ENCODE measurements around the gene ABCC2. TPM values are rescaled to one million over a fixed set of nuclear protein-coding genes. Genes with fewer than 3 reads are reported as not detected.

ABCC2 gene
- total and polyA plus RNA-seq, 9 of the 15 experiments (the other 6 are each of a cell fraction or from before 2014, with no cell fraction given) = 0.03 to 0.18 (median 0.10) TPM; not detected in 1

- Histone ChIP-seq H2AFZ (ENCODE audit: low read depth, low read length) (no peak overlapping the region), H3K27ac (ENCODE audit: extremely low read depth, low read depth, low read length) (no peak overlapping the region), H3K4me1 (replicated peaks in 1 of 2; ENCODE audit: control insufficient read depth in 2 of 2, insufficient read depth in 2 of 2, low read length in 2 of 2) (no peaks in the 10 kb centered on the region), H3K79me2 (ENCODE audit: control insufficient read depth, insufficient read depth, low read length) (no peaks in the 10 kb centered on the region), H3K4me2 (ENCODE audit: insufficient read depth, low read length) (no peak overlapping the region), H3K4me3 (no peak overlapping the region), H3K27me3 (ENCODE audit: control insufficient read depth in 2 of 2, insufficient read depth in 2 of 2, low read length in 2 of 2) (peaks cover 8 to 17% of the 10 kb centered on the region in 2 experiments; a peak in 3 of 5 replicates), H3K9me1 (ENCODE audit: control insufficient read depth, insufficient read depth, low read length) (no peaks in the 10 kb centered on the region), H4K20me1 (replicated peaks; ENCODE audit: control insufficient read depth, insufficient read depth, low read length) (no peaks in the 10 kb centered on the region), H3K9ac (ENCODE audit: insufficient read depth in 1 of 2, low read depth in 2 of 2, low read length in 2 of 2) (no peak overlapping the region), H3K36me3 (ENCODE audit: control insufficient read depth, insufficient read depth, low read length) (no peaks in the 10 kb centered on the region), H3K9me3 (replicated peaks; ENCODE audit: control insufficient read depth, insufficient read depth, low read depth, low read length) (no peaks in the 10 kb centered on the region)
- ATAC-seq = 0 out of 3 replicates have a peak, but pooled peaks have one; percentile 35
- BruUV-seq (replicated peaks) = no TSS peak
- ChIA-PET POLR2A (no interaction called here), CTCF (ENCODE audit: low intra/inter-chr PET ratio) (no interaction called here)
- FAIRE-seq = no peak
- TF ChIP-seq RAD21 (CRISPR knock-in tag; conservative IDR thresholded peaks at IDR 0.05 in 1 of 2, IDR thresholded peaks at IDR 0.05 in 1 of 2) (peak in 1 of 2 experiments; percentile 30; a peak in 2 of 4 replicates), CTCF (IDR thresholded peaks at IDR 0.05 in 2 of 3, conservative IDR thresholded peaks at IDR 0.05 in 1 of 3; ENCODE audit: insufficient read depth in 2 of 3, low read depth in 1 of 3, low read length in 3 of 3) (0 out of 6 replicates have a peak, but pooled peaks of 1 of the 3 experiments have one; percentile 2), PRDM10 (IDR thresholded peaks at IDR 0.05; ENCODE audit: partially characterized antibody) (peak; percentile 35), ZNF561 (CRISPR knock-in tag; conservative IDR thresholded peaks at IDR 0.05) (no peak)
- 0% methylated on average over 4 of the region's 4 CpGs for WGBS (ENCODE audit: insufficient coverage, low coverage, missing lambda C conversion rate)
- DNase-seq (ENCODE audit: extremely low read depth in 1 of 4, low spot score in 3 of 4) = peak in 1 of 4 experiments; percentile 6
- in situ Hi-C loops (cut with MboI) = no loop called here
- intact Hi-C loops (cut with micrococcal nuclease) = no loop called here
These were observed 17.2 kb downstream of the ABCC2 start for GRCh38 chr10:99799613-99800012.
